HS-5 (cell line): ENCODE results near the gene C1orf167.
A peak's percentile ranks its signal among the peaks of the same experiment; 100 is the strongest.

Experiments used
- DNase-seq: peaks from one replicate; pipeline ENCODE4 v3.0.0-alpha.2; 2012; ENCODE audit warnings: low read depth

Gene C1orf167

GRCh38 chr1:11761988-11762406 is at the start of gene C1orf167:
TSS of gene C1orf167 (plus strand) at chr1:11762193. CDS start at chr1:11764401, 2,208 bp downstream.
- DNase-seq: no peak

- no peak for DNase-seq
Measured at GRCh38 chr1:11712285-11712684, 49.7 kb upstream of the C1orf167 start.

DNA sequence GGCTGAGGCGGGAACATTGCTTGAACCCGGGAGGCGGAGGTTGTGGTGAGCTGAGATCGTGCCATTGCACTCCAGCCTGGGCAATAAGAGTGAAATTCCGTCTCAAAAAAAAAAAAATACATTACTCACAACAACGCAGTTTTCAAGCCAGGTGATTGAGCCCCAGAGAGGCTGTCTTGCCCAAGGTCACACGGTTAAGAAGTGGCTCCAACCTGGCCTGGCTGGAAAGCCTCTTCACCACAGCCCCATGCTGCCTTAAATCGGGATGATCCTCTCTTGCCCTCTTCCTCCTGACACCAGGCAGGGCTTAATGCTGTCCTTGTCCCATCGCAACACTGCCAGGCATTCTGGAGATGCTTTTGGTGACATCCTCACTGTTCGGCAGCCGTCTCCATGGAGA is 48.9 kb upstream of the C1orf167 start:
- no peak for DNase-seq

DNA sequence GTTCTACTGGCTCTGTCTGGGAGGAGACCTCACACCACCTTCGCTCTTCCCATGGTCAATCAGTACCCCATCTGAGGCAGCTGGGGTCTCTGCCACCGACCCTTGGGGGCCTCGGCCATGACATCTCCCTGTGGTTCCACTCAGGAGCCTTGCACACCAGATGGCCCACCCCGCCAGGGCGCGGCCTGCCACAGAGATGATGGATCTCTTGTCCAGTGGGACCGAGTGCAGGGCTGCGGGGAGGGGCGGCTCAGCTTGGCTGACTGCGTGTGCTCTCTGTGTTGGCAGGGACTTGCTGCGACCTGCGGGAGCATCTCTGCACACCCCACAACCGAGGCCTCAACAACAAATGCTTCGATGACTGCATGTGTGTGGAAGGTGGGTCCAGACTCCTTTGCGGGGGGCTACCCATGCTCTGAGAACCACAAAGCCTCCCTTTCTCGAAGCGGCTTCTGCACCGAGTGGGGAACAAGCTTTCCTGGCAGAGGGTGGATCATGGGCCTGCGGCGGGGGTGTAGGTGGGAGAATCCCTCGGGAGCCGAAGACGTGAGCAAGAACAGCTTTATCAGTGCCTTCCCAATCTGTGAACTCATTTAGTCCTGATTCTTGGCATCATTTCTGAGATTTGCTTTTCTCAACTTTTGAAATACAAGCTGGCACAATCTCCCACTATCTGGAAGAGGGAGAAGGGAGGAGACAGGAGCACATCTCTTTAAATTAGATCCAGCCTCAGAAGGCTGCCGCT is 47.0 kb upstream of the C1orf167 start:
- no peak for DNase-seq

GRCh38 chr1:11719313-11720032 is 42.5 kb upstream of the C1orf167 start:
- no peak for DNase-seq

DNA sequence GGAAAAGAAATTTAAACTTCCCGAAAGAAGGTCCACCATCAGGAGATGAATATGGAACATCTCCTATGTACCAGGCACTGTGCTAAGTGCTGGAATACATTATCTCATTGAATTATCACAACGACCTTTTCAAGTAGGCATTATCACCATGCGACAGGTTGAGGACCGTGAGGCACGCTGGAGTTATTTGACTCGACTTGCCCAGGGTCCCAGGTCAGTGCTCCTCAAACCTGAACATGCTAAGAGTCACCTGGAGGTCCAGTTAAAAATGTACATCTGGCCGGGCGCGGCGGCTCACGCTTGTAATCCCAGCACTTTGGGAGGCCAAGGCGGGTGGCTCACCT is 42.0 kb upstream of the C1orf167 start:
- DNase-seq: no peak

DNA sequence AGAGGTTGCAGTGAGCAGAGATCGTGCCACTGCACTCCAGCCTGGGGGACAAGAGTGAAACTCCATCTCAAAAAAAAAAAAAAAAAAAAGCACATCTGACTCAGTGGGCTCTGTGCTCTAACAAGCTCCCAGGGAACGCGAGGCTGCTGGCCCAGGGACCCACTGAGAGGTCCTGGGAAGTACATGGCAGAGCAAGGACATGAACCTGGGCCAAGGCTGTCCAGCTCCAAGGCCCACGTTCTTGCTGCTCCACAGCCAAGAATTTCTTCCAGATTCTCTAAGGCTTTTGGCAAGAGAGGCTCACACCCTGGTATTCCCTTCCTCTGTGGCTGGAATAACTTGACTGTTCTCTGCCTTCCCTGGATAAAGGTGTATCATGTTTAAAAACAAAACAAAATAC is 41.5 kb upstream of the C1orf167 start:
- DNase-seq: no peak

DNA sequence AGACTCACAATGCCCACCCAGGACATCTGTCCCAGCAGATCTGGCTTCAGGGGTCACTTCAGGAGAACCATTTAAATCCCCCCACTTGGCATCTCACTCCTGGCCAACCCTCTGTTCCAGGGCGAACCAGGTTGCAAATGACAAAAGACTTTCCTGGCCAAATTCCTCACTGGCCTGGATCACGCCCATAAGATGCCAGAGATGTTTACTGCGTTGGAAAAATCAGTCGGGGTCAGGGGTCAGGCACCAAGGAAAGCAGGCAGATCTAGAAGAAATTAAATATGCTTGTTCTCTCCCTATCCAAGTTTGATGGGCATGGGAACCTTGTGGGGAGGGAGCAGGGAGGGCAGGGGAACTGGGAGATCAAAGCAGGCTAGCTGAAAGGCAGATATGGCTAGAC is 40.7 kb upstream of the C1orf167 start:
- no peak for DNase-seq

GRCh38 chr1:11722538-11722937 is 39.5 kb upstream of the C1orf167 start:
- no peak for DNase-seq

DNA sequence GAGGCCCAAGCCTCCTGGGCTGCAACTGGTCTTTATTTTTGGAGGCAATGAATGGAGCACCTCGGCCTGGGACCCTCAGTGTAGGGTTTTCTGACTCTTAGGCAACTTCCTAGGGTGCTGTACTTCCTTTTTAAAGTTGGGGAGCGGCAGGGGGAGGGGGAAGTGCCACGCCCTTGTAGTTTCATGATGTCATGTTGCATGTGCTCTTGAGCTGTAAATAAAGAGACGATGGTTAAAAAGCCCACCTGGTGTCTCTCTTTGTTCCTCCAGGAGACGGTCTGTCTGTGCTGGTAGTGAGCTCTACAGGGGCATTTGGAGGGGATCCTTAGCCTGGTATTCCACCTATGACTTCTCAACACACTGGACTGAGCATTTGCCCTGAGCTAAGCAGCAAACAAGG is 36.4 kb upstream of the C1orf167 start:
- DNase-seq: no peak

GRCh38 chr1:11727119-11727518 is 34.9 kb upstream of the C1orf167 start:
- no peak for DNase-seq

DNA sequence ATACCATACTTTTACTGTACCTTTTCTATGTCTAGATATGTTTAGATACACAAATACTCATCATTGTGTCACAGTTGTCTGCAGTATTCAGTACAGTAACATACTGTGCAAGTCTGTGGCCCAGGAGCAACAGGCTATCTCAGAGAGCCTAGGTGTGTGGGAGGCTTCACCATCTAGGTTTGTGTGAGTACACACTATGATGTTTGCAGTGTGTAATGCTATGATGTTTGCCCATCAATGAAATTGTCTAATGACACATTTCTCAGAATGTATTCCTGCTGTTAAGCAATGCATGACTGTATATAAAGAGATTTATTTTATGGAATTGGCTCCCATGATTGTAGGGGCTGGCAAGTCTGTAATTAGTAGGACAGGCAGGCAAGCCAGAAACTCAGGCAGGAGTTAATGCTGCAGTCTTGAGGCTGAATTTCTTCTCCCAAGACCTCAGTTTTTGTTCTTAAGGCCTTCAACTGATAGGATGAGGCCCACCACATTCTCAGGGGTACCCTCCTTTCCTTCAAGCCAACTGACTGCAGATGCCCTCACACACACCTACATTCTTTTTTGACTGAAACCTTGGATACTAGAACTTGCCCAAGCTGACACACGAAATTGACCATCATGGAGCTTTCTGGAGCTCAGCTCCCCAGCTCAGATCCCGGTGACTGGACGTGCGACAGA is 33.7 kb upstream of the C1orf167 start:
- no peak for DNase-seq

GRCh38 chr1:11729155-11729497 is 32.9 kb upstream of the C1orf167 start:
- no peak for DNase-seq

GRCh38 chr1:11729498-11730428 is 32.2 kb upstream of the C1orf167 start:
- DNase-seq: no peak

GRCh38 chr1:11730429-11730891 is 31.5 kb upstream of the C1orf167 start:
- no peak for DNase-seq

GRCh38 chr1:11731691-11732283 is 30.2 kb upstream of the C1orf167 start:
- no peak for DNase-seq

GRCh38 chr1:11733306-11733705 is 28.7 kb upstream of the C1orf167 start:
- DNase-seq: no peak

- DNase-seq: no peak
Measured at GRCh38 chr1:11735531-11735853, 26.5 kb upstream of the C1orf167 start.

- DNase-seq: peak; percentile 63
Measured at GRCh38 chr1:11735854-11736745, 25.9 kb upstream of the C1orf167 start, which contains the start of gene AGTRAP. TSS of gene AGTRAP (plus strand) at chr1:11736136. CDS start at chr1:11736209, 73 bp downstream.
